Gastrocnemius medialis (tissue), 4 donors: ENCODE measurements around the gene FNDC8.

ENCODE experiments used
- POLR2A ChIP-seq, 2 donors: fragments of 450-650 bp; IDR thresholded peaks; one replicate each; pipeline ENCODE4 v1.6.1; 2017; ENCODE audit warnings: antibody characterized with exemption in 2 of 2, mild to moderate bottlenecking in 2 of 2, moderate library complexity in 2 of 2
- TF ChIP-seq, protein P1 (sequence below), 5 experiments: fragments of 450-650 bp in 3 of 5; fragments of 200-600 bp in 2 of 5; sonication (generic) in 2 of 5; IDR thresholded peaks in 4 of 5; conservative IDR thresholded peaks in 1 of 5; 1 replicate in 4 of 5; 2 replicates in 1 of 5; pipeline ENCODE4 v1.5.1; 2016 to 2019; ENCODE audit warnings: antibody characterized with exemption in 5 of 5, mild to moderate bottlenecking in 3 of 5, moderate library complexity in 3 of 5

DNA sequence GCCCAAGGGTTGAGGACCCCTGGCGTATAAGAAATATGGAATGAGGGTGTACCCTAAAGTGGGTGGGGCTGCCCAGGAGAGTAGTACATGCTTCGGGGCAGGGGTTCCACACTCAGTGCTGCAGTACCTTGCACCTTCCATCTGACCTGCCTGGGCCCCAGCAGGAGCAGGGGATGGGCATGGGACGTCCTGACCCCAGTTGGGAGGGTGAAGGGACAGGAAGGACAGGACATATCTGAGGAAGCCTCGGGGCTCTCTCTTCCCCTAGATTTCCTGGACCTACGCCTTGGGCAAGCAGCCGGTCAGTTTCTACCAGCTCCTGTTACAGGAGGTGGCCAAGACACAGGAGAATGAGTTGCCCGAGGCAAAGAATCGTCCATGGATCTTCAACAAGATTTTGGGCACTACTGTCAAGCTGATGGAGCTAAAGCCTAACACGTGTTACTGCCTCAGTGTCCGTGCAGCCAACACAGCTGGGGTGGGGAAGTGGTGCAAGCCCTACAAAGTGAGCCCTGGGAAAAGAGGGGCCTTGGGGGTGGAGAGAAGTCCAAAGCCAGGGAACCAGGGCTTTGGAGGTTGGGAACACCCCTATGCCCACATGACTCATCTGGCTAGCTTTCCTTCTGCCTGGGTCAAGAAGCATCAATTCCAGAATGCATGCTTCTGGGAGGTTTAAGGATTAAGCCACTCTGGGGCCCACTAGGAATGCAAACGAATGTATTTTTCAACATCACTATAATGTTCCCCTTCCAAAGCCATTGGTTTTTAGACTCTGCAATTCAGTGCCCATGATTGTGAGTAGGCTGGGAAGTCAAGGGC is 7.9 kb downstream of the FNDC8 start:
- no peak for TF ChIP-seq POLR2A (IDR thresholded peaks at IDR 0.05)
- TF ChIP-seq, protein P1, sequence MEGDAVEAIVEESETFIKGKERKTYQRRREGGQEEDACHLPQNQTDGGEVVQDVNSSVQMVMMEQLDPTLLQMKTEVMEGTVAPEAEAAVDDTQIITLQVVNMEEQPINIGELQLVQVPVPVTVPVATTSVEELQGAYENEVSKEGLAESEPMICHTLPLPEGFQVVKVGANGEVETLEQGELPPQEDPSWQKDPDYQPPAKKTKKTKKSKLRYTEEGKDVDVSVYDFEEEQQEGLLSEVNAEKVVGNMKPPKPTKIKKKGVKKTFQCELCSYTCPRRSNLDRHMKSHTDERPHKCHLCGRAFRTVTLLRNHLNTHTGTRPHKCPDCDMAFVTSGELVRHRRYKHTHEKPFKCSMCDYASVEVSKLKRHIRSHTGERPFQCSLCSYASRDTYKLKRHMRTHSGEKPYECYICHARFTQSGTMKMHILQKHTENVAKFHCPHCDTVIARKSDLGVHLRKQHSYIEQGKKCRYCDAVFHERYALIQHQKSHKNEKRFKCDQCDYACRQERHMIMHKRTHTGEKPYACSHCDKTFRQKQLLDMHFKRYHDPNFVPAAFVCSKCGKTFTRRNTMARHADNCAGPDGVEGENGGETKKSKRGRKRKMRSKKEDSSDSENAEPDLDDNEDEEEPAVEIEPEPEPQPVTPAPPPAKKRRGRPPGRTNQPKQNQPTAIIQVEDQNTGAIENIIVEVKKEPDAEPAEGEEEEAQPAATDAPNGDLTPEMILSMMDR (IDR thresholded peaks at IDR 0.05 in 4 of 5, conservative IDR thresholded peaks at IDR 0.05 in 1 of 5): no peak
